H1 (cell line): ENCODE results near the gene RAD51D. TPM values are rescaled to one million over a fixed set of nuclear protein-coding genes. Genes with fewer than 3 reads are reported as not detected.

Source experiments
- BACH1 ChIP-seq: IDR thresholded peaks from 2 replicates; pipeline ENCODE4 v1.6.1; 2012; ENCODE audit warnings: low read length, improper control_type of control experiment
- CBX5 ChIP-seq: fragments of 300-800, 300-1000 bp; sonication (generic); IDR thresholded peaks from 2 replicates; pipeline ENCODE4 v1.7.1; 2016; ENCODE audit warnings: antibody characterized with exemption, low read length, low read depth
- CBX8 ChIP-seq: fragments of 300-800, 300-1000 bp; sonication (generic); IDR thresholded peaks from 2 replicates; pipeline ENCODE4 v1.7.1; 2016; ENCODE audit warnings: low read depth, low read length, borderline replicate concordance
- CEBPB ChIP-seq: IDR thresholded peaks from 2 replicates; pipeline ENCODE4 v1.6.1; 2012; ENCODE audit warnings: low read depth, low read length
- polyA plus RNA-seq, 7 experiments: library from polyadenylated mRNA; depleted of rRNA in 3 of 7; stranded (reverse) in 5 of 7; unstranded in 2 of 7; fragments of >200 nt in 5 of 7; fragments of 200-250 nt in 2 of 7; gene quantifications; 1 replicate in 5 of 7; 2 replicates in 1 of 7; 4 replicates in 1 of 7; pipeline versions ENCODE4 v1.2.1 to v1.2.3, GENCODE V29; 2011 to 2013; ENCODE audit warnings: missing spikeins in 2 of 7, mixed read lengths in 2 of 7
- total RNA-seq: library from RNA; stranded (reverse); fragmentation: NEBNext Ultra II Directional; extraction: Animal tissue kit (Norgen Biotek cat#: 25700); gene quantifications from 2 replicates; pipeline ENCODE4 v1.2.1, GENCODE V29; 2021

The RAD51D gene
- total and polyA plus RNA-seq, 2 of the 8 experiments (the other 6 are each of a cell fraction or from before 2014, with no cell fraction given): 10.2 to 12.9 TPM

GRCh38 chr17:35161281-35161761 lies 41.7 kb upstream of the RAD51D start (continued):
- no peak for TF ChIP-seq CBX5
- no peak for TF ChIP-seq CBX8
- no peak for TF ChIP-seq BACH1
- no peak for TF ChIP-seq CEBPB
